ENCODE measurements around the gene SUPT4H1. TPM values are rescaled to one million over a fixed set of nuclear protein-coding genes. Genes with fewer than 3 reads are reported as not detected.

Gene SUPT4H1
- total and polyA plus RNA-seq, 9 of the 15 experiments (the other 6 are each of a cell fraction or from before 2014, with no cell fraction given): 62.1 to 320 (median 117) TPM

DNA sequence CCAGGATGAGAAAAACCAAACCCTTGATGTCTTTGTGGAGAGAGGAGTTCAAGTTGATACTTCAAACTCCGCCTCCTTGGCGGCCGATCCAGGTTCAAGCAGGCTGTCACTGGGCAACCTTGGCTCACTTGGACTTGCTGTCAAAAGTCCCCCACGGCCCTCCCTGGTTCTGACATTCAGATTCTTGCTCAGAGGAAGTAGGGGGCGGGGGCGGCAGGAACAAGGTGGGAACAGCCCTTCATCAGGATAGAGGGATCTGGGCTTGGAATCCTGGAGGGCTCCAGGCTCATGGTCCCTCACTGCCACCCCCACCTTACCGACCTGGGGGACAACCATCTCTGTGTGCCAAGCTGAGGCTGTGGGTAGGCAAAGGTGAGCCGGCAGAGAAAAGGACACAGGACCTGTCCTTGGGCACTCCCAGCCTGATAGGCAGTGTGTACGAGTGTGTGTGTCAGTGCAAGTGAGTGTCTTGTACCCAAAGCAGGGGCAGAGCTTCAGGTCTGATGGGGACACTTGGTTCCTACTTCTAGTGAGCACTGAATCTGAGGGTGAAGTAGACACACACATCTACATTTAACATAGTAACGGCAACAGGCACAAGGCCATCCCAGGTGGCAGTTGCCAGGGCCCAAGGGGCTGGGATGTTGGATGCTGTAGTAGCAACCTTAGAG, 16.8 kb downstream of the SUPT4H1 start:
- Histone ChIP-seq H3K79me2 (ENCODE audit: control insufficient read depth, insufficient read depth, low read length) (peaks cover 97% of the 10 kb centered on the region), H3K9me3 (replicated peaks; ENCODE audit: control insufficient read depth, insufficient read depth, low read depth, low read length) (no peaks in the 10 kb centered on the region), H3K4me1 (replicated peaks in 1 of 2; ENCODE audit: control insufficient read depth in 2 of 2, insufficient read depth in 2 of 2, low read length in 2 of 2) (peaks cover 55 to 69% of the 10 kb centered on the region in 2 experiments), H4K20me1 (replicated peaks; ENCODE audit: control insufficient read depth, insufficient read depth, low read length) (peaks cover 21% of the 10 kb centered on the region), H3K4me3 (peak overlapping the region; percentile 91; the same call in 1 of the 2 replicates), H3K27ac (ENCODE audit: extremely low read depth, low read depth, low read length) (peak overlapping the region; percentile 99), H3K36me3 (ENCODE audit: control insufficient read depth, insufficient read depth, low read length) (peaks cover 21% of the 10 kb centered on the region), H2AFZ (ENCODE audit: low read depth, low read length) (peak overlapping the region; percentile 72), H3K4me2 (ENCODE audit: insufficient read depth, low read length) (peak overlapping the region; percentile 90), H3K9me1 (ENCODE audit: control insufficient read depth, insufficient read depth, low read length) (no peaks in the 10 kb centered on the region), H3K9ac (ENCODE audit: insufficient read depth in 1 of 2, low read depth in 2 of 2, low read length in 2 of 2) (peak overlapping the region; percentile 96 to 100), H3K27me3 (ENCODE audit: control insufficient read depth in 2 of 2, insufficient read depth in 2 of 2, low read length in 2 of 2) (no peaks in the 10 kb centered on the region)
- peak in 1 of 4 experiments; percentile 64 for DNase-seq (ENCODE audit: extremely low read depth in 1 of 4, low spot score in 3 of 4)
- in situ Hi-C loops (cut with MboI): loop anchor here (5.0 kb wide), 1 partner anchor 82 kb away; the partner anchor contains the start of gene RNF43
- intact Hi-C loops (cut with micrococcal nuclease): loop anchor here (10.0 kb wide), 1 partner anchor 300 kb away; no protein-coding TSS in a partner anchor
- no TSS peak for BruUV-seq (replicated peaks)
- WGBS (ENCODE audit: insufficient coverage, low coverage, missing lambda C conversion rate): 17% methylated on average over 10 of the region's 10 CpGs
- POLR2A ChIA-PET: interaction anchor here (0.7 to 10.4 kb wide), 8 partner anchors 8 to 157 kb away, joined by 3 to 257 read pairs (median 6); partner anchors contain the start of gene SUPT4H1
- CTCF ChIA-PET (ENCODE audit: low intra/inter-chr PET ratio): no interaction called here
- ATAC-seq: no peak
- no peak for FAIRE-seq
- TF ChIP-seq EGR1 (conservative IDR thresholded peaks at IDR 0.05): peak; percentile 39; the same call in 1 of the 2 replicates
- TF ChIP-seq SREBF2 (CRISPR knock-in tag; IDR thresholded peaks at IDR 0.05): no peak
- peak; percentile 96 for TF ChIP-seq ZNF232 (CRISPR knock-in tag; IDR thresholded peaks at IDR 0.05)
- peak; percentile 30 for TF ChIP-seq RBM39 (optimal IDR thresholded peaks at IDR 0.05; ENCODE audit: low read depth, low read length)
- peak; percentile 35; the same call in 1 of the 2 replicates for TF ChIP-seq ZNF589 (CRISPR knock-in tag; IDR thresholded peaks at IDR 0.05; ENCODE audit: low read depth)
- TF ChIP-seq GABPB1 (CRISPR knock-in tag; IDR thresholded peaks at IDR 0.05): 0 out of 2 replicates have a peak, but pooled peaks have one; percentile 15
- TF ChIP-seq PHB (CRISPR knock-in tag; IDR thresholded peaks at IDR 0.05): no peak
- peak; percentile 36; the same call in 1 of the 2 replicates for TF ChIP-seq TEAD2 (tag; IDR thresholded peaks at IDR 0.05)
- 0 out of 2 replicates have a peak, but pooled peaks have one; percentile 23 for TF ChIP-seq ZBTB7A (IDR thresholded peaks at IDR 0.05; ENCODE audit: borderline replicate concordance, control insufficient read depth, low read depth, low read length)
- peak; percentile 17 for TF ChIP-seq WHSC1 (IDR thresholded peaks at IDR 0.05; ENCODE audit: low read length)
- 0 out of 2 replicates have a peak, but pooled peaks have one; percentile 8 for TF ChIP-seq CEBPG (CRISPR knock-in tag; IDR thresholded peaks at IDR 0.05)
- no peak for TF ChIP-seq CEBPG (tag; conservative IDR thresholded peaks at IDR 0.05 in 1 of 2, IDR thresholded peaks at IDR 0.05 in 1 of 2)
- no peak for TF ChIP-seq BRF1 (IDR thresholded peaks at IDR 0.05; ENCODE audit: borderline replicate concordance, extremely low read depth, insufficient read length)
- TF ChIP-seq, protein P1, sequence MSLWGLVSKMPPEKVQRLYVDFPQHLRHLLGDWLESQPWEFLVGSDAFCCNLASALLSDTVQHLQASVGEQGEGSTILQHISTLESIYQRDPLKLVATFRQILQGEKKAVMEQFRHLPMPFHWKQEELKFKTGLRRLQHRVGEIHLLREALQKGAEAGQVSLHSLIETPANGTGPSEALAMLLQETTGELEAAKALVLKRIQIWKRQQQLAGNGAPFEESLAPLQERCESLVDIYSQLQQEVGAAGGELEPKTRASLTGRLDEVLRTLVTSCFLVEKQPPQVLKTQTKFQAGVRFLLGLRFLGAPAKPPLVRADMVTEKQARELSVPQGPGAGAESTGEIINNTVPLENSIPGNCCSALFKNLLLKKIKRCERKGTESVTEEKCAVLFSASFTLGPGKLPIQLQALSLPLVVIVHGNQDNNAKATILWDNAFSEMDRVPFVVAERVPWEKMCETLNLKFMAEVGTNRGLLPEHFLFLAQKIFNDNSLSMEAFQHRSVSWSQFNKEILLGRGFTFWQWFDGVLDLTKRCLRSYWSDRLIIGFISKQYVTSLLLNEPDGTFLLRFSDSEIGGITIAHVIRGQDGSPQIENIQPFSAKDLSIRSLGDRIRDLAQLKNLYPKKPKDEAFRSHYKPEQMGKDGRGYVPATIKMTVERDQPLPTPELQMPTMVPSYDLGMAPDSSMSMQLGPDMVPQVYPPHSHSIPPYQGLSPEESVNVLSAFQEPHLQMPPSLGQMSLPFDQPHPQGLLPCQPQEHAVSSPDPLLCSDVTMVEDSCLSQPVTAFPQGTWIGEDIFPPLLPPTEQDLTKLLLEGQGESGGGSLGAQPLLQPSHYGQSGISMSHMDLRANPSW (CRISPR knock-in tag; IDR thresholded peaks at IDR 0.05): 0 out of 2 replicates have a peak, but pooled peaks have one; percentile 39
- TF ChIP-seq, protein P2, sequence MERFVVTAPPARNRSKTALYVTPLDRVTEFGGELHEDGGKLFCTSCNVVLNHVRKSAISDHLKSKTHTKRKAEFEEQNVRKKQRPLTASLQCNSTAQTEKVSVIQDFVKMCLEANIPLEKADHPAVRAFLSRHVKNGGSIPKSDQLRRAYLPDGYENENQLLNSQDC (CRISPR knock-in tag; IDR thresholded peaks at IDR 0.05): no peak
- TF ChIP-seq TEAD1 (CRISPR knock-in tag; IDR thresholded peaks at IDR 0.05): 0 out of 4 replicates have a peak, but pooled peaks of 1 of the 2 experiments have one; percentile 19
- TF ChIP-seq HSF4 (CRISPR knock-in tag; IDR thresholded peaks at IDR 0.05; ENCODE audit: borderline replicate concordance): 0 out of 2 replicates have a peak, but pooled peaks have one; percentile 4
